HEK293 (cell line): ENCODE data around the gene IGSF21.
"Not testable (repeated sequence)": the region's sequence is repeated elsewhere in the genome, so short reads cannot be mapped to it uniquely, and the experiment has no call there.

Experiments used
- CTCF ChIA-PET: fragments of 350-600 bp; formaldehyde crosslinking; extraction: SDS; loops from one replicate; lab custom pipeline; 2021; ENCODE audit warnings: antibody characterized with exemption; lab: Yijun Ruan, JAX
- POLR2A ChIA-PET: fragments of 300-600 bp; formaldehyde crosslinking; extraction: SDS; loops from one replicate; lab custom pipeline; 2020; ENCODE audit warnings: antibody characterized with exemption, inconsistent platforms; lab: Yijun Ruan, JAX
- H3K27ac ChIP-seq: fragments of 200-500 bp; sonication (Bioruptor generic); 2 replicates; pipeline ENCODE4 v1.5.1; 2014; ENCODE audit warnings: low read depth, low read length, control low read depth, inconsistent platforms; ENCODE audit errors: extremely low read depth
- H3K36me3 ChIP-seq, 2 experiments: fragments of 200-500 bp in 1 of 2; sonication (Bioruptor generic) in 1 of 2; 1 replicate in 1 of 2; 2 replicates in 1 of 2; pipeline ENCODE4 v1.5.1; 2014 to 2017; ENCODE audit warnings: inconsistent platforms in 2 of 2, low read length in 2 of 2; ENCODE audit not compliant: control insufficient read depth in 2 of 2, insufficient read depth in 1 of 2
- H3K4me1 ChIP-seq: fragments of 200-500 bp; sonication (Bioruptor generic); 2 replicates; pipeline ENCODE4 v1.5.1; 2014; ENCODE audit warnings: mild to moderate bottlenecking, low read length, inconsistent platforms; ENCODE audit not compliant: control insufficient read depth, insufficient read depth
- H3K4me3 ChIP-seq: 2 replicates; pipeline ENCODE4 v1.5.1; 2011; ENCODE audit warnings: low read depth, mild to moderate bottlenecking, control low read depth, low read length, moderate library complexity
- H3K9me3 ChIP-seq: fragments of 200-500 bp; sonication (Bioruptor generic); 2 replicates; pipeline ENCODE4 v1.5.1; 2014; ENCODE audit warnings: low read depth, low read length, inconsistent platforms; ENCODE audit not compliant: control insufficient read depth, insufficient read depth
- SCRT2 ChIP-seq: fragments of 450-650 bp; formaldehyde crosslinking; IDR thresholded peaks from 2 replicates; pipeline ENCODE4 v1.5.1; 2016; ENCODE audit warnings: missing biosample characterization, missing genetic modification characterization
- ZBTB44 ChIP-seq: fragments of 450-650 bp; IDR thresholded peaks from 2 replicates; pipeline ENCODE4 v1.5.1; 2018; ENCODE audit warnings: missing biosample characterization, mild to moderate bottlenecking, missing genetic modification characterization
- ZNF362 ChIP-seq: fragments of 450-650 bp; formaldehyde crosslinking; IDR thresholded peaks from 2 replicates; pipeline ENCODE4 v1.5.1; 2016; ENCODE audit warnings: missing biosample characterization, missing genetic modification characterization
- ZNF623 ChIP-seq: fragments of 450-650 bp; formaldehyde crosslinking; IDR thresholded peaks from 2 replicates; pipeline ENCODE4 v1.5.1; 2016; ENCODE audit warnings: missing biosample characterization, missing genetic modification characterization
- ZNF639 ChIP-seq: fragments of 450-650 bp; formaldehyde crosslinking; IDR thresholded peaks from 2 replicates; pipeline ENCODE4 v1.5.1; 2016; ENCODE audit warnings: missing biosample characterization, missing genetic modification characterization
- ZNF692 ChIP-seq: fragments of 450-650 bp; formaldehyde crosslinking; IDR thresholded peaks from 2 replicates; pipeline ENCODE4 v1.5.1; 2016; ENCODE audit warnings: missing biosample characterization, missing genetic modification characterization

IGSF21 gene

GRCh38 chr1:18415448-18416027 lies 307.9 kb downstream of the IGSF21 start:
- no peak for TF ChIP-seq ZBTB44 (tag by site-specific recombination)
- TF ChIP-seq, all 188 proteins: peak for 0
- Histone ChIP-seq H3K9me3 (no peaks in the 10 kb centered on the region), H3K4me1 (no peaks in the 10 kb centered on the region), H3K4me3 (no peak overlapping the region), H3K36me3 (no peaks in the 10 kb centered on the region), H3K27ac (no peak overlapping the region)
- CTCF ChIA-PET = interaction anchor here (0.7 kb wide), 1 partner anchor 186 kb away, joined by 4 read pairs; no protein-coding TSS in a partner anchor
- POLR2A ChIA-PET = no interaction called here

- H3K36me3 ChIP-seq, H3K4me1 ChIP-seq, H3K9me3 ChIP-seq, H3K27ac ChIP-seq, CTCF ChIA-PET, H3K4me3 ChIP-seq, POLR2A ChIA-PET: not testable (repeated sequence)
These were observed 308.5 kb downstream of the IGSF21 start for GRCh38 chr1:18416126-18416525.

GRCh38 chr1:18417316-18418269 lies 310.0 kb downstream of the IGSF21 start:
- H3K27ac ChIP-seq = no peak overlapping the region

More at GRCh38 chr1:18417316-18418269, 310.0 kb downstream of the IGSF21 start:
- POLR2A ChIA-PET = no interaction called here
- CTCF ChIA-PET = interaction anchor here (0.7 to 0.8 kb wide), 2 partner anchors 26 to 186 kb away, joined by 3 to 4 read pairs; no protein-coding TSS in a partner anchor
- Histone ChIP-seq H3K36me3 (no peaks in the 10 kb centered on the region), H3K4me1 (no peaks in the 10 kb centered on the region), H3K4me3 (no peak overlapping the region), H3K9me3 (no peaks in the 10 kb centered on the region)
- TF ChIP-seq SCRT2 (tag by site-specific recombination) = no peak
- TF ChIP-seq ZNF623 (tag by site-specific recombination) = peak; percentile 51
- TF ChIP-seq ZNF639 (tag by site-specific recombination) = no peak
- no peak for TF ChIP-seq ZNF362 (tag by site-specific recombination)
- no peak for TF ChIP-seq ZNF692 (tag by site-specific recombination)
